GM18526 (cell line): ENCODE results near the gene TRIM47.

Source experiments
- POLR2A ChIP-seq: IDR thresholded peaks from 3 replicates; pipeline ENCODE4 v1.6.1; 2011; ENCODE audit not compliant: insufficient read length; ENCODE audit errors: extremely low read depth

The TRIM47 gene

DNA sequence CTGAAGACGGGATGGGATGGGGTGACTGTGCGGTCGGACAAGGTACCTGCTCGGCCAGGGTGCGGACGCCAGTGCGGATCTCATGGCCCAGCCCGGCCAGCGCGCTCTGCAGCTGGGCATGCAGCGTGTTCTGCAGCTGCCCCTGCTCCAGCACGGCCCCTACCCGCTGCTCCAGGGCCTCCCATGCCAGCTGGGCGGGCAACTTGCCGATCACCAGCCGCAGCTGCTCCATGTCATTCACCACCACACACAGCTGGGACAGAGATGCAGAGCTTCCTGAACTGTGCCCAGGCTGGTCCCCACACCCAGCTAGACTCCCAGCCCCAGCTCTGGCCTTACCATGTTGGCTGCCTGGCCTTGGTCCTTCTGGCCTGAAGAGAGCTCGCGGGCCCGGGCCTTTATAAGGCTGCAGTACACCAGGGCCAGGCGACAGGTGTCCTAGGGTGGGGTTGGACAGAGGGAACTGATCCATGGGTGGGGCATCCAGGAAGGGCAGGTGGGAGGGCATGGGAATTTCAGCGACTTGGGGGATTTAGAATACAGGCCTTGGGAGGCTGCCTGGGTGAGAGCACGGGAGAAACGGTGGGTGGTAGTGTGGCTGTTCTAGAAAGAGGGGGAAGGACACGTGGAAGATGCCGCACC lies 44.0 kb downstream of the TRIM47 start:
- no peak for TF ChIP-seq POLR2A

DNA sequence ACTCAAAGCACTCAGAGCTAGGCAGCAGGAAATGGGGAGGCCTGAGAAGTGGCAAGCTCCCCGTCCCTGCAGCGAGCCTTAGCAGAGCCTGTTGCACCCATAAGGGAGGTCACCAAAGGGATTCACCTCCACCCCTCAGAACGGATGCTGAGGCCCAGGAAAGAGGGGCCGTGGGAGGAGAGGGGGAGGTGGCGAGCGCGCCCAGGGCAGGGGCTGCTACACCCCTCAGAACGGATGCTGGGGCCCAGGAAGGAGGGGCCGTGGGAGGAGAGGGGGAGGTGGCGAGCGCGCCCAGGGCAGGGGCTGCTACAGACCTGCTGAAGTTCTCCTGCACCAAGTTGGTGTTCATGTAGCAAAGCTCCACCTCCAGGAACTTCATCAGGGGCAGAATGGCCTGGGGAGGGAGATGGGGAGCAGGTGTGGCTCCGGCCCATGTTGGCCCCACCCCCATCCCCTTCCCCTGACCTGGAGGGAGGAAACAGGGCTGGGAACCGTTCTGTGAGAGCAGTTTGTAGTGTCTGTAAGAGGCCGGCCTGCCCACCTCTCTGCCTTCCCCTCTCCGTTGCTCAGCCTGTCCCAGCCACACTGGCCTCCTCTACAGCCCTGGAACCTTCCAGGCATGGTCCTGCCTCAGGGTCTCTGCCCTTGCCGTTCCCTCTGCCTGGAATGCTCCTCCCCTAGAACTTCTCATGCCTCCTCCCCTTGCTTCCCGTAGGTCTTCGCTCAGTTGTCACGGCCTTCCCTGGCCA lies 45.6 kb downstream of the TRIM47 start:
- no peak for TF ChIP-seq POLR2A

DNA sequence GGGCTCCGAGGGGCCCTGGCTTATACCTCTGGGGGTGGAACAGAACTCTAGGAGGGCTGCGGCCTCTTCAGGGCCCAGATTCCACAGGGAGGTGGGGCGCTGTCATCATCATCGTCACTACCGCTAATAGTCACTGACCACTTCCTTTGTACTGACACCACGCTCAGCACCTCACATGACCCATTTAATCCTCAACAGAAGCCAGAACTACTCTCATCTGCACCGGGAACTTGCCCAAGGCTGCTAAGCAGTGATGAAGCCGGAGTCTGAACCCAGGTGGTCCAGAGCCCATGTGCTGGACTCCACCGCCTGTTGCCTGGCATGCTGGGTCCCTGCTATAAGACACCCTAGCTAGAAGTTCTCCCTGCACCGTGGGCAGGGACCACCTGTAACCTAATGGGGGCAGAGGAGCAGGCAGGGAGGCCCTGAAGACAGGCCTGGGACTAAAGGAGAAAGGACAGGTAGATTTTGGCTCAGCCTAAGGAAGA lies 46.2 kb downstream of the TRIM47 start:
- TF ChIP-seq POLR2A = no peak

- no peak for TF ChIP-seq POLR2A
Measured at GRCh38 chr17:75831032-75831571, 47.3 kb downstream of the TRIM47 start.

- no peak for TF ChIP-seq POLR2A
Measured at GRCh38 chr17:75830164-75831031, 48.0 kb downstream of the TRIM47 start.

DNA sequence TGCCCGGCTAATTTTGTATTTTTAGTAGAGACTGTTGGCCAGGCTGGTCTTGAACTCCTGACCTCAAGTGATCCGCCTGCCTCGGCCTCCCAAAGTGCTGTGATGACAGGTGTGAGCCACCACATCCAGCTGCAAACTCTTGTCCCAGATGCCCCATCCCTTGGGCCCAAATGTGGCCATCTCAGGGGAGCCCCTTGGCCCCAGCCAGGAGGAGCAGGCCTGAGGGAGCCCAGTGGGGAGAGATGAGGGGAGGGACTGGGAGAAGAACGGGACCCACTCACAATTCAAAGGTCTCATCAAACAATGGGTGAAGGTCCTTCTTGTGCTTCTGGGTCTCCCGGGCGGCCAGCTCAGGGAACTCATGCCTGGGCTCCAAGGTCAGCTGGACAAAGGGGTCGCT lies 48.6 kb downstream of the TRIM47 start:
- TF ChIP-seq POLR2A = no peak

DNA sequence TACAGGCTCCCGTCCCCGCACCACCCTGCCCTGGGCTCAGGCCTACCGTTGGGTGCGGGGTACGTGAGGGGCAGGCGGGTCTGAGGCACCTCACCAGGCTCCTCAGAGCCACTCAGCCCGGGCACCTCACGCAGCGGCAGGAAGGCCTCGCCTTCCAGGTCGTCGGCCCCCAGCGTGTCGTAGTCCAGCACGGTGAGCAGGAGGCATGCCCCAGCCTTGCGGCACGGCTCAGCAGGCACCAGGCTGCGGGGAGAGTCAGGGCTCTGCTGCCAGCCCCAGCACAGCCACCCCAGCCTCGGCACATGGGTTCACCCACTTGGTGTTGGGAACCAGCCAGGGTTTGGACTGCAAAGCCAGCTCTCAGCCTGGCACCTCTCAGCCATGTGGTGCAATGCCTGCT lies 49.6 kb downstream of the TRIM47 start:
- no peak for TF ChIP-seq POLR2A

- no peak for TF ChIP-seq POLR2A
Measured at GRCh38 chr17:75828076-75828400, 50.3 kb downstream of the TRIM47 start.

- TF ChIP-seq POLR2A = no peak
Measured at GRCh38 chr17:75827308-75828075, 50.9 kb downstream of the TRIM47 start.

DNA sequence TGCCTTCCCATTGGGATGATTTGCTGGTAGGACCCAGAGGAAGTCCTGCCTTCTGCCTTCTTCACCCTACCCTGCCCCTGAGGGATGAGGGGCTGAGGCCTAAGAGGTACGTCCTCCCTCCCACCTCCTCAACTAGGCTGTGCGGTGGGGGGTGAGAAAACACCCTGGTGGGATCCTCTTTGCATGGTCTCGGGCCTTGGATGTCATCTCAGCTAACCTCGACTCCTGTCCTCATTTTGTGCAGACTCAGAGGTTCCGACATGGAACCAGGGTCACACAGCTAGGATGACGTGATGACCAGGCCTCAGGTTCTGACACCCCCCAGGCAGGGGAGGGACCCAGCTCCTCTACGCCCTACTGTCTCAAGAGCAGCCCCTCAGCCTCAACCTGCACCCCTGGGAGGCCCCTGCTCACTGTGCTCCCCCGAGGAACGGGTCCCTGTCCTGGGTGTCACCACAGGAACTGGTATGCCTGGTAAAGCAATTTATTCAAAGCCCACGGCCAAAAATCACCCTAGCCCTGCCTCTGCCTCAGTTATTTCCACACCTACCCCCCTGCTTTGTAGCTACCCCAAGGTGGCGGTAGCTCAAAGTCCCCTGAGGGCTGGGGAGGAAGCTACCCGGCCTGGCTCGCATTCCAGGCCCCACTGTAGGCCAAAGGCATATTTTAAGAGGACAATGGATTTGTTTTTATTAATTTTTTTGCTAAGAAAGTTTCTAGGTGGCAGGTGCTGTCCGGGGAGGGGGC lies 51.6 kb downstream of the TRIM47 start:
- no peak for TF ChIP-seq POLR2A

DNA sequence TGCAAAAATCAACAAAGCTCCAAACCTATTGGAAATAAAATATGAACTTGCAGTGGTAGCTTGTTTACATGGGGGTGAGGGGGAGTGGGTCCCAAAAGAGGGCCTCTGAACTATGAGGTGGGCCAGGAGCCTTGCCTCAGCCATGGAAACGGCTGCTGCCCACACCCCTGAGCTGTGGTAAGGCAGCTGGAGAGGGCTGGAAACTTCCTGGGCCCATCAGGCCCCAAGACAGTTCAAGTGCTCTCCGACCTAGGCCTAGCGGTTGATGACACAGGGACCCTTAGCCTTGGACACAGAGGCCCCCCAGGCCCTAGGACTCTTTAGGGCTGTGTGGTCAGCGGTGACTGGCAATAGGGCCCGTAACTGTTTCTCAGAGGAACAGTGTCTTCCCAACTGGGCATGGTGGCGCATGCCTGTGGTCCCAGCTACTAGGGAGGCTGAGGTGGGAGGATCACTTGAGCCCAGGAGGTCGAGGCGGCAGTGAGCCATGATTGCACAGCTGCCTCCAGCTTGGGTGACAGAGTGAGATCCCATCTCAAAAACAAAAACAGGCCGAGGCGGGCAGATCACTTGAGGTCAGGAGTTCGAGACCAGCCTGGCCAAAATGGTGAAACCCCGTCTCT lies 52.5 kb downstream of the TRIM47 start:
- no peak for TF ChIP-seq POLR2A

DNA sequence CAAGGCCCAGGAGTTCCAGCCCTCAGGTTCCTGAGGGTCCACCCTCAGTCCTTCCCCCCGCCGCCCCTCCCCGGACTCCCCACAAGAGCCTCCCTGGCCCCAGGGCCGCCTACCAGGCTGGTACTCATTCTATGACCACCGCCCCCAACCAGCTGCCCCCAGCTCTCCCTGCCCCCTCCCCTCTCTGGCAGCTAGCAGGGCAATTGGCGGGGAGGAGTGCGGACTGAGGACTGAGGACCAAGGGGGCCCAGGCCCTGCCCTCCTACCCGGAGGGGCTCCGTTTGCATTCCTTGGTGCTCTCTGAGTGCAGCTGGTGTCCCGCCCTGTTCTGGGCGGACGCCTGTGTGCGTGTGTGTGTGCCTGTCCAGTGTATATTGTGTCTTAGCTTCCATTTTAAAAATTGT lies 53.2 kb downstream of the TRIM47 start:
- TF ChIP-seq POLR2A = no peak

DNA sequence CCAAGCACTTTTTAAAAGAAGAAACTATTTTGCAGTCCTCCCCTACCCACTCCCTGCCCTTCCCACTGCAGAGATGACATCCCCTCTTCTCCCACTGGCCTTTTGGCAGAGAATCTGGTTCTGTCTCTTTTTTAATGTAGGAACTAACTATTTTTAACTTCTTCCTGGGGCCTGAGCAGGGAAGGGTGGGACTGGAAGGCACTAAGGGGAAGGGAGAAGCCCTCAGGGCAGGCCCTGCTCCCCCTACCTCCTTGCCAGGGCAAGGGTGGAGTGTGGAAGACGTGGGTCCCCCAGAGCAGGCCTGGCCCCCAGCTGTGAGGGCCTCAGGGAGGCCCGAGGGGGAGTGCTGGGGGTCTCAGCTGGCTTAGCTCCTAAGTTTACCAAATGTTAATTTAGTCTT lies 53.7 kb downstream of the TRIM47 start:
- no peak for TF ChIP-seq POLR2A
